HL-60/S4 treated with retinoic acid at 250 ng/mL for 4 days and 3 days (cell line): ENCODE data around the gene PPP1R14C.
"Not testable (repeated sequence)": the region's sequence is repeated elsewhere in the genome, so short reads cannot be mapped to it uniquely, and the experiment has no call there.

Experiments used
- in situ Hi-C: fragments of 300-500 bp; cut with MboI; formaldehyde crosslinking; loops from 2 replicates; pipeline ENCODE4 v1.7.0; 2022; ENCODE audit warnings: low sequenced_read_pairs

Gene PPP1R14C

GRCh38 chr6:150137711-150138110 lies 5.1 kb upstream of the PPP1R14C start:
- in situ Hi-C loops: not testable (repeated sequence)

- in situ Hi-C loops: no loop called here
Observed at GRCh38 chr6:150138638-150139037, 4.2 kb upstream of the PPP1R14C start.

- in situ Hi-C loops: no loop called here
Observed at GRCh38 chr6:150139533-150139932, 3.3 kb upstream of the PPP1R14C start.

GRCh38 chr6:150140236-150140969 lies 2.4 kb upstream of the PPP1R14C start:
- in situ Hi-C loops: no loop called here

- in situ Hi-C loops: no loop called here
Observed at GRCh38 chr6:150142097-150142669, 661 bp upstream of the PPP1R14C start.

- in situ Hi-C loops: no loop called here
Observed at GRCh38 chr6:150143516-150144293, 861 bp downstream of the PPP1R14C start.

GRCh38 chr6:150144294-150144868 lies 1.5 kb downstream of the PPP1R14C start:
- in situ Hi-C loops: no loop called here

GRCh38 chr6:150145427-150145826 lies 2.6 kb downstream of the PPP1R14C start:
- in situ Hi-C loops: no loop called here

GRCh38 chr6:150145830-150146229 lies 3.0 kb downstream of the PPP1R14C start:
- in situ Hi-C loops: no loop called here

- in situ Hi-C loops: no loop called here
Observed at GRCh38 chr6:150146436-150146835, 3.6 kb downstream of the PPP1R14C start.

- in situ Hi-C loops: no loop called here
Observed at GRCh38 chr6:150149146-150149545, 6.3 kb downstream of the PPP1R14C start.

GRCh38 chr6:150150458-150150820 lies 7.6 kb downstream of the PPP1R14C start:
- in situ Hi-C loops: no loop called here

- in situ Hi-C loops: no loop called here
Observed at GRCh38 chr6:150150821-150151646, 8.2 kb downstream of the PPP1R14C start.

- in situ Hi-C loops: no loop called here
Observed at GRCh38 chr6:150152891-150153876, 10.3 kb downstream of the PPP1R14C start.

- in situ Hi-C loops: no loop called here
Observed at GRCh38 chr6:150153905-150154492, 11.2 kb downstream of the PPP1R14C start.

- in situ Hi-C loops: no loop called here
Observed at GRCh38 chr6:150156460-150156859, 13.6 kb downstream of the PPP1R14C start.

GRCh38 chr6:150157081-150157480 lies 14.2 kb downstream of the PPP1R14C start:
- in situ Hi-C loops: no loop called here

GRCh38 chr6:150159757-150160156 lies 16.9 kb downstream of the PPP1R14C start:
- in situ Hi-C loops: no loop called here

- in situ Hi-C loops: no loop called here
Observed at GRCh38 chr6:150163970-150164369, 21.1 kb downstream of the PPP1R14C start.
